ENCODE data around the gene COA1. TPM values are rescaled to one million over a fixed set of nuclear protein-coding genes. Genes with fewer than 3 reads are reported as not detected.
"Not testable (repeated sequence)": the region's sequence is repeated elsewhere in the genome, so short reads cannot be mapped to it uniquely, and the experiment has no call there.

COA1 gene
- total RNA-seq, 1 experiment from 2014 or later = 109 TPM

DNA sequence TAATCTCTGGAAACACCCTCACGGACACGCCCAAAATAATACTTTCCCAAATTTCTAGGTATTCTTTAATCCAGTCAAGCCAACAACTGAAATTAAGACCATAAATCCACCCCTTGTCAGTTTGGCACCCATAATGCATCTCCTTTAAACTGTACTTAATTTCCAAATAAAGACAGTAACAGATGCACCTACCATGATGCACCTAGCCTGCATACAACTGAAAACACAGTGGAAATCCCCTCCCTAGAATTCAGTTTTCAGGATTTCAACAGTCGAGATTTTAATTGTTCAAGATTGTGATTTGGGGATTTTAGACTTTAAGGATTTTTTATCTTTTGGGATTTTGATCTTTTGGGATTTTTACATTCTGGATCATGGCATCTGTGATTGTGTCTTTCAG, 129.3 kb downstream of the COA1 start:
- no TSS peak for BruUV-seq (replicated peaks)
- no peak for DNase-seq
- intact Hi-C loops (cut with micrococcal nuclease; ENCODE audit: unreplicated experiment) = no loop called here
- Mint-ChIP-seq H3K27ac (ENCODE audit: unreplicated experiment) (no peak overlapping the region), H3K27me3 (ENCODE audit: unreplicated experiment) (no peaks in the 10 kb centered on the region), H3K4me1 (ENCODE audit: low read depth, unreplicated experiment) (peaks cover 8% of the 10 kb centered on the region), H3K4me3 (ENCODE audit: low read depth, unreplicated experiment) (no peak overlapping the region), H3K36me3 (ENCODE audit: insufficient read depth, unreplicated experiment) (peaks cover 36% of the 10 kb centered on the region), H3K9me3 (ENCODE audit: low read depth, unreplicated experiment) (peaks cover 9% of the 10 kb centered on the region)
- CTCF ChIA-PET = no interaction called here
- TF ChIP-seq, protein P1, sequence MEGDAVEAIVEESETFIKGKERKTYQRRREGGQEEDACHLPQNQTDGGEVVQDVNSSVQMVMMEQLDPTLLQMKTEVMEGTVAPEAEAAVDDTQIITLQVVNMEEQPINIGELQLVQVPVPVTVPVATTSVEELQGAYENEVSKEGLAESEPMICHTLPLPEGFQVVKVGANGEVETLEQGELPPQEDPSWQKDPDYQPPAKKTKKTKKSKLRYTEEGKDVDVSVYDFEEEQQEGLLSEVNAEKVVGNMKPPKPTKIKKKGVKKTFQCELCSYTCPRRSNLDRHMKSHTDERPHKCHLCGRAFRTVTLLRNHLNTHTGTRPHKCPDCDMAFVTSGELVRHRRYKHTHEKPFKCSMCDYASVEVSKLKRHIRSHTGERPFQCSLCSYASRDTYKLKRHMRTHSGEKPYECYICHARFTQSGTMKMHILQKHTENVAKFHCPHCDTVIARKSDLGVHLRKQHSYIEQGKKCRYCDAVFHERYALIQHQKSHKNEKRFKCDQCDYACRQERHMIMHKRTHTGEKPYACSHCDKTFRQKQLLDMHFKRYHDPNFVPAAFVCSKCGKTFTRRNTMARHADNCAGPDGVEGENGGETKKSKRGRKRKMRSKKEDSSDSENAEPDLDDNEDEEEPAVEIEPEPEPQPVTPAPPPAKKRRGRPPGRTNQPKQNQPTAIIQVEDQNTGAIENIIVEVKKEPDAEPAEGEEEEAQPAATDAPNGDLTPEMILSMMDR (IDR thresholded peaks at IDR 0.05; ENCODE audit: unreplicated experiment) = no peak

DNA sequence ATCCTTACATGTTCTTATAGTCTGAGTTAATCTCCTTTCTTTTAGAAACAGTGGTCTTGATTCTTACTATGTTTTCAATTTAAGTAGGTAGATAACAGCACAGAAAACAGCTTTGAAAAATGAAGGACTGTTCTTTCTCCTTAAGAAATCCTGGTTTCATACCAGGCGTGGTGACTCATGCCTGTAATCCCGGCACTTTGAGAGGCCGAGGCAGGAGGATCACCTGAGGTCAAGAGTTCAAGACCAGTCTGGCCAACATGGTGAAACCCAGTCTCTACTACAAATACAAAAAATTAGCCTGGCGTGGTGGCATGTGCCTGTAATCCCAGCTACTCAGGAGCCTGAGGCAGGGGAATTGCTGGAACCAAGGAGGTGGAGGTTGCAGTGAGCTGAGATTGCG, 132.9 kb downstream of the COA1 start:
- H3K27ac Mint-ChIP-seq (ENCODE audit: unreplicated experiment); H3K4me3 Mint-ChIP-seq (ENCODE audit: low read depth, unreplicated experiment); H3K27me3 Mint-ChIP-seq (ENCODE audit: unreplicated experiment); H3K9me3 Mint-ChIP-seq (ENCODE audit: low read depth, unreplicated experiment); intact Hi-C loops (cut with micrococcal nuclease; ENCODE audit: unreplicated experiment): not testable (repeated sequence)
- BruUV-seq (replicated peaks) = TSS peak; percentile 1
- CTCF ChIA-PET = interaction anchor here (1.2 to 1.3 kb wide), 2 partner anchors 14 to 52 kb away, joined by 8 to 9 read pairs; partner anchors contain the start of gene STK17A
- DNase-seq = peak; percentile 58
- peaks cover 38% of the 10 kb centered on the region for H3K36me3 Mint-ChIP-seq (ENCODE audit: insufficient read depth, unreplicated experiment)
- H3K4me1 Mint-ChIP-seq (ENCODE audit: low read depth, unreplicated experiment) = peaks cover 36% of the 10 kb centered on the region

DNA sequence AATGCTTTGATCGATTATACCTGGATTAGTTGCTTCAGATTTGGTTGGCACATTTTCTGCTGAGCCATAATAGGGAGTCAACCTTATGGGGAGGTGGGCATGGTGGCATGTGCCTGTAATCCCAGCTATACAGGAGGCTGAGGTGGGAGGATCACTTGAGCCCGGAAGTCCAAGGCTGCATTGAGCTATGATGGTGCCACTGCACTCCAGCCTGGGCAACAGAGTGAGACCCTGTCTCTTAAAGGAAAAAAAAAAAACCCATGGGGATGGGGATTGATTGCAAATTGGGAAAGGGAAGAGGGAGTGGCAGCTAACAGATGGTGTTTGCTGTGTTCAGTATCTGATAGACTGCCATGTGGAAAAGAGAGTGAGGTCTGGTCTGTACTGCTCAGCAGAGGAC, 135.3 kb downstream of the COA1 start:
- Mint-ChIP-seq H3K4me1 (ENCODE audit: low read depth, unreplicated experiment) (peaks cover 59% of the 10 kb centered on the region), H3K9me3 (ENCODE audit: low read depth, unreplicated experiment) (no peaks in the 10 kb centered on the region), H3K27me3 (ENCODE audit: unreplicated experiment) (no peaks in the 10 kb centered on the region), H3K4me3 (ENCODE audit: low read depth, unreplicated experiment) (no peak overlapping the region), H3K36me3 (ENCODE audit: insufficient read depth, unreplicated experiment) (peaks cover 31% of the 10 kb centered on the region), H3K27ac (ENCODE audit: unreplicated experiment) (peak overlapping the region; percentile 96)
- TF ChIP-seq, protein P1 (IDR thresholded peaks at IDR 0.05; ENCODE audit: unreplicated experiment) = no peak
- CTCF ChIA-PET = interaction anchor here (0.6 to 1.7 kb wide), 3 partner anchors 52 to 106 kb away, joined by 3 to 6 read pairs (median 3); no protein-coding TSS in a partner anchor
- intact Hi-C loops (cut with micrococcal nuclease; ENCODE audit: unreplicated experiment) = loop anchor here (5.0 kb wide), 1 partner anchor 662 kb away; the partner anchor contains the start of genes MRPL32 and PSMA2
- DNase-seq = no peak
- BruUV-seq (replicated peaks) = no TSS peak

DNA sequence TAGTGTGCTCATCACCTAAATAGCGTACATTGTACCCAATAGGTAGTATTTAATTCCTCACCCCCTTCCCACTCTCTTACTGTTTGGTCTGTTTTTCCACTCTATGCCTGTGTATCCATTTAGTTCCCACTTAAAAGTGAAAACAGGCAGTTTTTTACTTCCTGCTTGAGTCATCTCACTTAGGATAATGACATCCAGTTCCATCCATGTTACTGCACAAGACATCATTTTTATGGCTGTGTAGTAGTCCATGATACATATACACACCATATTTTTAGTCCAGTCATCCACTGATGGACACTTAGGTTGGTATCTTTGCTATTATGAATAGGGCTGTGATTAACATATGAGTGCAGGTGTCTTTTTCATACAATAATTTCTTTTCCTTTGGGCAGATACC, 136.3 kb downstream of the COA1 start:
- BruUV-seq (replicated peaks) = no TSS peak
- Mint-ChIP-seq H3K4me3 (ENCODE audit: low read depth, unreplicated experiment) (no peak overlapping the region), H3K27ac (ENCODE audit: unreplicated experiment) (peak overlapping the region; percentile 96), H3K36me3 (ENCODE audit: insufficient read depth, unreplicated experiment) (peaks cover 23% of the 10 kb centered on the region), H3K27me3 (ENCODE audit: unreplicated experiment) (no peaks in the 10 kb centered on the region), H3K9me3 (ENCODE audit: low read depth, unreplicated experiment) (no peaks in the 10 kb centered on the region), H3K4me1 (ENCODE audit: low read depth, unreplicated experiment) (peaks cover 69% of the 10 kb centered on the region)
- DNase-seq = no peak
- intact Hi-C loops (cut with micrococcal nuclease; ENCODE audit: unreplicated experiment) = loop anchor here (5.0 kb wide), 1 partner anchor 661 kb away; the partner anchor contains the start of genes MRPL32 and PSMA2
- TF ChIP-seq, protein P1 (IDR thresholded peaks at IDR 0.05; ENCODE audit: unreplicated experiment) = no peak
- CTCF ChIA-PET = no interaction called here

DNA sequence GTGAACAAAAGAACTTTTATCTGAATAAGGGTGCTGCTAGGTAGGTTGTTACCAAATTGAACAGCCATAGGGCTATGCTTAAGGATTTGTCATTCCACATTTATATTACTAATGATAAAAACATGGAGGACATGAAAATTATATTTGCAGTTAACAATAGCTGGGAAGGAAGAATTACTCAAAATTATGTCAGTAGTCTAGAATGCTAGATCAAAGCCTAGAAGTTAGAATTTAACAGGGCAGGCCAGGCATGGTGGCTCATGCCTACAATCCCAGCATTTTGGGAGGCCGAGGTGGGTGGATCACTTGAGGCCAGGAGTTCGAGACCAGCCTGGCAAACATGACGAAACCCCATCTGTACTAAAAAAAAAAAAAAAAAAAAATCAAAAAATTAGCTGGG, 137.0 kb downstream of the COA1 start:
- CTCF ChIA-PET = no interaction called here
- no peak overlapping the region for H3K4me3 Mint-ChIP-seq (ENCODE audit: low read depth, unreplicated experiment)
- BruUV-seq (replicated peaks) = no TSS peak
- H3K9me3 Mint-ChIP-seq (ENCODE audit: low read depth, unreplicated experiment) = no peaks in the 10 kb centered on the region
- TF ChIP-seq, protein P1 (IDR thresholded peaks at IDR 0.05; ENCODE audit: unreplicated experiment) = no peak
- peaks cover 20% of the 10 kb centered on the region for H3K36me3 Mint-ChIP-seq (ENCODE audit: insufficient read depth, unreplicated experiment)
- H3K27ac Mint-ChIP-seq (ENCODE audit: unreplicated experiment) = peak overlapping the region; percentile 96
- intact Hi-C loops (cut with micrococcal nuclease; ENCODE audit: unreplicated experiment) = loop anchor here (5.0 kb wide), 1 partner anchor 660 kb away; the partner anchor contains the start of genes MRPL32 and PSMA2
- no peaks in the 10 kb centered on the region for H3K27me3 Mint-ChIP-seq (ENCODE audit: unreplicated experiment)
- DNase-seq = no peak
- peaks cover 70% of the 10 kb centered on the region for H3K4me1 Mint-ChIP-seq (ENCODE audit: low read depth, unreplicated experiment)
